NCI-H526 (cell line): ENCODE measurements around the gene APOC4.
A peak's percentile ranks its signal among the peaks of the same experiment; 100 is the strongest.
"Not testable (repeated sequence)": the region's sequence is repeated elsewhere in the genome, so short reads cannot be mapped to it uniquely, and the experiment has no call there.

Source experiments
- DNase-seq, 2 experiments: peaks; one replicate each; lab custom pipeline; 2025; lab: John Stamatoyannopoulos, UW

The APOC4 gene, protein sequence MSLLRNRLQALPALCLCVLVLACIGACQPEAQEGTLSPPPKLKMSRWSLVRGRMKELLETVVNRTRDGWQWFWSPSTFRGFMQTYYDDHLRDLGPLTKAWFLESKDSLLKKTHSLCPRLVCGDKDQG

DNA sequence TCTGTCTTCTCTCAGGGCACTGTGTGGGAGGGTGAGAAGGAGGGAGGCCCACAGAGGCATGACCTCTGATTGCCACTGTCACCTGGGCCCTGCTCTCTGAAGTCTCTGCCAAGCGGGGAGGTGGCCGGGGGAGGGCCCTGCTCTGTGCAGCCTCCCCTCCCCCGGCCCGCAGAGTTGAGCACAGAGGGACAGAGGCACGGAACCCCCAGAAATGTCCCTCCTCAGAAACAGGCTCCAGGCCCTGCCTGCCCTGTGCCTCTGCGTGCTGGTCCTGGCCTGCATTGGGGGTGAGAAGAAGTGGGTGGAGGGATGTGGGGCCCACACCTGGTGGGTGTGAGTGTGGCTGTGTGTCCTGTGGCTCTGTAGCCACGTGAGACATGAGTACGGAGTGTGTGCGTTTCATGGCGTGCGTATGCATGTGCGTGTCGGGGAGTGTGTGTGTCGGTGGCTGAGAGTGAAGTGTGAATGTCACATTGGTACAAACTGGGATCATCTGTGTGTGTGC, at the start of gene APOC4:
Gene APOC4, plus strand, starts transcription at position 171 of the 505 bp plus-strand sequence. Its CDS starts 41 bp downstream, at position 212.
- no peak for DNase-seq

DNA sequence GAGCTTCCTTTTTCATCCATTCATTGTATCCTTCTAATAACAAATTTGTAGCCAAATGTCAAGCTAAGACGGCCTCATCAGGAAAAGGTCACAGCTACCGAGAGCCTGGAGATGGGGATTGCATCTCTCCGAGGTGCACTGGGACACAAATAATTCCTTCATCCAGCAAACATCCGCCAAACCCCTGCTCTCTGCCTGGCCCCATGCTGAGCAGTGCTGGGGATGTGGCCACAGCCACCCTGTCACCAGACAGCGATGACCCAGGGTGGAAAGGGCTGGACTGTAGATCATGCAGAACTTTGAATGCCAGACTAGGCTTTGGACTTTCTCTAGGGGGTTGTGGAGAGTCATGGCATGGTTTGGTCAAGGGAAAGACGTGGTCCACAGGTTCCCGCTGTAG, 49.1 kb upstream of the APOC4 start:
- DNase-seq: no peak

DNA sequence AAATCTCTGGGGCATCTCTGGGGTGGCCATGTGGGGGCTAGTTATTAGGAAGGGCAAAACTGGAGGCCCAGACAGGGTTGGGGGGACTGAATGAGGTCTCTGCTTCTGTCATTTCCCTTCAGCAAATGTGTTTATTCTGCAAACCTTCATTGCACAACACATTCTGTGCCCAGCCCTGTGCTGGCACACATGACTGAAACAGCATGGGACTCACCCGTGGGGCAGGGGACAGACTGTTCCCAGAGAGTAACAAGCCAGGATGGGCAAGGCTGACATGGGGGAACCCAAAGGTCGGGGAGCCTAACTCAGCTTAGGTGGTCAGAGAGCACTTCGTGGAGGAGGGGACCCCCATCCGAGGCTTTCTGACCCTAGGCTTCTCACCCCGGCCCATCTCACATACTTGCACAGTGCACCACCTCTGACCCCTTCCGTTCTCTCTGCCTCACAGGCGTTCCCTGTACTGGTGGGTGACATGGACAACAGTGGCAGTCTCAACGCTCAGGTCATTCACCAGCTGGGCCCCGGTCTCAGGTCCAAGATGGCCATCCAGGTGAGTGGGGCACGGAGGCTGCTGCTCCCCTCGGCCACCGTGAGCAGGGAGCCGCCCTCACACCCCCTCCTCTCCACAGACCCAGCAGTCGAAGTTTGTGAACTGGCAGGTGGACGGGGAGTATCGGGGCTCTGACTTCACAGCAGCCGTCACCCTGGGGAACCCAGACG, 48.5 kb upstream of the APOC4 start:
- no peak for DNase-seq

DNA sequence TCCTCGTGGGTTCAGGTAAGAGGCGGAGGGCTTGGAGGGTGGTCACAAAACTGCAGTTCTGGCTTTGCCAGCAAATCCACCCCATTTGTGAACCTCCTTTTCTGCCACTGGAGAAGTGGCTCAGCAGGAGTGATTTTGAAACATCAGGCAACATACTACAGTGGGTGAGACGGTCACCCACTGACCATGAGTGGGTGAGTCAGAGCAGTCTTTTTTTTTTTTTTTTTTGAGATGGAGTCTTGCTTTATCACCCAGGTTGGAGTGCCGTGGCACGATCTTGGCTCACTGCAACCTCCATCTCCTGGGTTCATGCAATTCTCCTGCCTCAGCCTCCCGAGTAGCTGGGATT, 48.0 kb upstream of the APOC4 start:
- no peak for DNase-seq

DNA sequence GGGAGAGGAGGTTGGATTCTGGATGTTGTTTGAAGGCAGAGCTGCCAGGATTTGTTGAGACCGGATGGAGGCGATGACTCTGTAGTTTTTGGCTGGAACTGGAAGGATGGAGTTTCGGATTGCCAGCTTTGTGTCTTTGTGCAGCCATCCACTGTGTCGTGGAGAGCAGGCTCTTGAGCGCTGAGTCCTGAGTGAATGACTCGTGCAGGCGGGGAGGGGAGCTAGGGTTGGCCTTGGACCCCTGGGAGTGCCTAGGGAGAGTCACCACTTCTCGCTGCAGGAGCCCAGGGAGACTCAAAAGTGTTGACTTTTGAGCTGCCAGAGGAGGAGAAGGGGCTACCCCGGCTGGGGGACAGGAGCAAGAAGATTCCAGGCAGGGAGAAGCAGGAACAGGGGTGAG, 47.1 kb upstream of the APOC4 start:
- no peak for DNase-seq

DNA sequence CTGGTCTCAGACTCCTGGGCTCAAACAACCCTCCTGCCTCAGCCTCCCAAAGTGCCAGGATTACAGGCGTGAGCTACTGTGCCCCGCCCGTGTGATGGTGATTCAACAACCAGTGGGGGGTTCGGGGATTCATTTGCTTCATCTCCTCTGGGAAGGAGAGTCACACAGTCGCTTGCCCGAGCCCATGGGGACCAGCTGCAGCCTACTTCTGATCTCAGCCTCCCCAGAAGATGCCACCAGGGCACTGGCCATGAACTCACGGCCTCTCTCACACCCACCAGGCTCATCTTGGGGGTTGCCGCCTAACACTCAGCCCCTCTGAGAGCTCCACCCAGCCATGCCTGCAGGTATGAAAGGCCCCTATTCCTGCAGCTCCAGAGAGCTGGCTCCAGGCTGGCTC, 44.2 kb upstream of the APOC4 start:
- DNase-seq: no peak

DNA sequence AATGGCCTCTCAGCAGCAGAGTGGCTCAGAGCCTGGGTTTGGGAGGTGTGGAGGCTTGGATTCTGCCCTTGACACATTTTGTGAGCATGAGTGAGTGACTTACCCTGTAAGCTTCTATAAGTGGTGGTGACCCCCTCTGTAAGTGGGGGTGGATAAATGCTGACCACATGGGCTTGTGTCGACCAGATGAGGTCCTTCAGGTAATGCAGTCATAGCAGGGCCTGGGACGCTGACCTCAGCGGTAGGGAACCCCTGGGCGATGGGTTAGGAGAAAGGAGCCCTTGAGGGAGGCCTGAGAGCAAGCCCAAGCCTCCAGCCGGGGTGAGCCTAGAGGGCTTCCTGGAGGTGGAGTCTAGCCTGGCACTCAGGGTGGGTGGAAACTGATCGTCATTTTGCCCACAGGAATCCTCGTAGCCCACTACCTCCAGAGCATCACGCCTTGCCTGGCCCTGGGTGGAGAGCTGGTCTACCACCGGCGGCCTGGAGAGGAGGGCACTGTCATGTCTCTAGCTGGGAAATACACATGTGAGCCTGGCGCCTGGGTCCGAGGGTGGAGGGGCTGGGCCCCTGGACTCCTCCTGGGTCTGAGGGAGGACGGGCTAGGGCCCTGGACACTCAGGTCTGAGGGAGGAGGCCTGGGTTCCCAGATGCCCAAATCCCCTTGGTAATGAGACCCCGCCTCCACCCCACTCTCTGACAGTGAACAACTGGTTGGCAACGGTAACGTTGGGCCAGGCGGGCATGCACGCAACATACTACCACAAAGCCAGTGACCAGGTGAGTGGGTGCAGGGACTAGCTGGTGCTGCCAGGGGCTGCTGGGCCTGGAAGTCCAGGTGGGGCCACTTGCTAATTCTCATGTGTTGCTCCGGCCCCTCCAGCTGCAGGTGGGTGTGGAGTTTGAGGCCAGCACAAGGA, 41.5 kb upstream of the APOC4 start:
- DNase-seq: no peak

DNA sequence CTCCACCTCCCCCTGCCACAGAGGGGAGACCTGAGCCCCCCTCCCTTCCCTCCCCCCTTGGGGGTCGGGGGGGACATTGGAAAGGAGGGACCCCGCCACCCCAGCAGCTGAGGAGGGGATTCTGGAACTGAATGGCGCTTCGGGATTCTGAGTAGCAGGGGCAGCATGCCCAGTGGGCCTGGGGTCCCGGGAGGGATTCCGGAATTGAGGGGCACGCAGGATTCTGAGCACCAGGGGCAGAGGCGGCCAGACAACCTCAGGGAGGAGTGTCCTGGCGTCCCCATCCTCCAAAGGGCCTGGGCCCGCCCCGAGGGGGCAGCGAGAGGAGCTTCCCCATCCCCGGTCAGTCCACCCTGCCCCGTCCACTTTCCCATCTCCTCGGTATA, 38.8 kb upstream of the APOC4 start:
- no peak for DNase-seq

DNA sequence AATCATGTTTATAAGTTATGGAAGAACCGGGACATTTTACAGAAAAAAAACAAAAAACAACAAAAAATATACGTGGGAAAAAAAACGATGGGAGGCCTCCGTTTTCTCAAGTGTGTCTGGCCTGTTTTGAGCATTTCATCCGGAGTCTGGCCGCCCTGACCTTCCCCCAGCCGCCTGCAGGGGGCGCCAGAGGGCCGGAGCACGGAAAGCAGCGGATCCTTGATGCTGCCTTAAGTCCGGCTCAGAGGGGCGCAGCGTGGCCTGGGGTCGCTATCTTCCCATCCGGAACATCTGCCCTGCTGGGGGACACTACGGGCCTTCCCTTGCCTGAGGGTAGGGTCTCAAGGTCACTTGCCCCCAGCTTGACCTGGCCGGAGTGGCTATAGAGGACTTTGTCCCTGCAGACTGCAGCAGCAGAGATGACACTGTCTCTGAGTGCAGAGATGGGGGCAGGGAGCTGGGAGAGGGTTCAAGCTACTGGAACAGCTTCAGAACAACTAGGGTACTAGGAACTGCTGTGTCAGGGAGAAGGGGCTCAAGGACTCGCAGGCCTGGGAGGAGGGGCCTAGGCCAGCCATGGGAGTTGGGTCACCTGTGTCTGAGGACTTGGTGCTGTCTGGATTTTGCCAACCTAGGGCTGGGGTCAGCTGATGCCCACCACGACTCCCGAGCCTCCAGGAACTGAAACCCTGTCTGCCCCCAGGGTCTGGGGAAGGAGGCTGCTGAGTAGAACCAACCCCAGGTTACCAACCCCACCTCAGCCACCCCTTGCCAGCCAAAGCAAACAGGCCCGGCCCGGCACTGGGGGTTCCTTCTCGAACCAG, 38.2 kb upstream of the APOC4 start:
- peak in 1 of 2 experiments; percentile 57 for DNase-seq

DNA sequence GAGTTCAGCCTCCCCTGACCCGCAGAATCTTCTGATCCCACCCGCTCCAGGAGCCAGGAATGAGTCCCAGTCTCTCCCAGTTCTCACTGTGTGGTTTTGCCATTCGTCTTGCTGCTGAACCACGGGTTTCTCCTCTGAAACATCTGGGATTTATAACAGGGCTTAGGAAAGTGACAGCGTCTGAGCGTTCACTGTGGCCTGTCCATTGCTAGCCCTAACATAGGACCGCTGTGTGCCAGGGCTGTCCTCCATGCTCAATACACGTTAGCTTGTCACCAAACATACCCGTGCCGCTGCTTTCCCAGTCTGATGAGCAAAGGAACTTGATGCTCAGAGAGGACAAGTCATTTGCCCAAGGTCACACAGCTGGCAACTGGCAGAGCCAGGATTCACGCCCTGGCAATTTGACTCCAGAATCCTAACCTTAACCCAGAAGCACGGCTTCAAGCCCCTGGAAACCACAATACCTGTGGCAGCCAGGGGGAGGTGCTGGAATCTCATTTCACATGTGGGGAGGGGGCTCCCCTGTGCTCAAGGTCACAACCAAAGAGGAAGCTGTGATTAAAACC, 37.5 kb upstream of the APOC4 start:
- DNase-seq: peak in 1 of 2 experiments; percentile 34

DNA sequence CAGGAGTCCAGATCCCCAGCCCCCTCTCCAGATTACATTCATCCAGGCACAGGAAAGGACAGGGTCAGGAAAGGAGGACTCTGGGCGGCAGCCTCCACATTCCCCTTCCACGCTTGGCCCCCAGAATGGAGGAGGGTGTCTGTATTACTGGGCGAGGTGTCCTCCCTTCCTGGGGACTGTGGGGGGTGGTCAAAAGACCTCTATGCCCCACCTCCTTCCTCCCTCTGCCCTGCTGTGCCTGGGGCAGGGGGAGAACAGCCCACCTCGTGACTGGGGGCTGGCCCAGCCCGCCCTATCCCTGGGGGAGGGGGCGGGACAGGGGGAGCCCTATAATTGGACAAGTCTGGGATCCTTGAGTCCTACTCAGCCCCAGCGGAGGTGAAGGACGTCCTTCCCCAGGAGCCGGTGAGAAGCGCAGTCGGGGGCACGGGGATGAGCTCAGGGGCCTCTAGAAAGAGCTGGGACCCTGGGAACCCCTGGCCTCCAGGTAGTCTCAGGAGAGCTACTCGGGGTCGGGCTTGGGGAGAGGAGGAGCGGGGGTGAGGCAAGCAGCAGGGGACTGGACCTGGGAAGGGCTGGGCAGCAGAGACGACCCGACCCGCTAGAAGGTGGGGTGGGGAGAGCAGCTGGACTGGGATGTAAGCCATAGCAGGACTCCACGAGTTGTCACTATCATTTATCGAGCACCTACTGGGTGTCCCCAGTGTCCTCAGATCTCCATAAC, 36.4 kb upstream of the APOC4 start, which contains the start of gene APOE:
Gene APOE, plus strand, starts transcription at position 360 of the 724 bp plus-strand sequence. CDS start 829 bp downstream, outside the sequence.
- DNase-seq: peak in 1 of 2 experiments; percentile 37

DNA sequence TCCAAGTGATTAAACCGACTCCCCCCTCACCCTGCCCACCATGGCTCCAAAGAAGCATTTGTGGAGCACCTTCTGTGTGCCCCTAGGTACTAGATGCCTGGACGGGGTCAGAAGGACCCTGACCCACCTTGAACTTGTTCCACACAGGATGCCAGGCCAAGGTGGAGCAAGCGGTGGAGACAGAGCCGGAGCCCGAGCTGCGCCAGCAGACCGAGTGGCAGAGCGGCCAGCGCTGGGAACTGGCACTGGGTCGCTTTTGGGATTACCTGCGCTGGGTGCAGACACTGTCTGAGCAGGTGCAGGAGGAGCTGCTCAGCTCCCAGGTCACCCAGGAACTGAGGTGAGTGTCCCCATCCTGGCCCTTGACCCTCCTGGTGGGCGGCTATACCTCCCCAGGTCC, 34.4 kb upstream of the APOC4 start:
- DNase-seq: no peak

DNA sequence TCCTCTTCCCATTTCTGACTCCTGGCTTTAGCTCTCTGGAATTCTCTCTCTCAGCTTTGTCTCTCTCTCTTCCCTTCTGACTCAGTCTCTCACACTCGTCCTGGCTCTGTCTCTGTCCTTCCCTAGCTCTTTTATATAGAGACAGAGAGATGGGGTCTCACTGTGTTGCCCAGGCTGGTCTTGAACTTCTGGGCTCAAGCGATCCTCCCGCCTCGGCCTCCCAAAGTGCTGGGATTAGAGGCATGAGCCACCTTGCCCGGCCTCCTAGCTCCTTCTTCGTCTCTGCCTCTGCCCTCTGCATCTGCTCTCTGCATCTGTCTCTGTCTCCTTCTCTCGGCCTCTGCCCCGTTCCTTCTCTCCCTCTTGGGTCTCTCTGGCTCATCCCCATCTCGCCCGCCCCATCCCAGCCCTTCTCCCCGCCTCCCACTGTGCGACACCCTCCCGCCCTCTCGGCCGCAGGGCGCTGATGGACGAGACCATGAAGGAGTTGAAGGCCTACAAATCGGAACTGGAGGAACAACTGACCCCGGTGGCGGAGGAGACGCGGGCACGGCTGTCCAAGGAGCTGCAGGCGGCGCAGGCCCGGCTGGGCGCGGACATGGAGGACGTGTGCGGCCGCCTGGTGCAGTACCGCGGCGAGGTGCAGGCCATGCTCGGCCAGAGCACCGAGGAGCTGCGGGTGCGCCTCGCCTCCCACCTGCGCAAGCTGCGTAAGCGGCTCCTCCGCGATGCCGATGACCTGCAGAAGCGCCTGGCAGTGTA, 33.8 kb upstream of the APOC4 start:
- DNase-seq: no peak

DNA sequence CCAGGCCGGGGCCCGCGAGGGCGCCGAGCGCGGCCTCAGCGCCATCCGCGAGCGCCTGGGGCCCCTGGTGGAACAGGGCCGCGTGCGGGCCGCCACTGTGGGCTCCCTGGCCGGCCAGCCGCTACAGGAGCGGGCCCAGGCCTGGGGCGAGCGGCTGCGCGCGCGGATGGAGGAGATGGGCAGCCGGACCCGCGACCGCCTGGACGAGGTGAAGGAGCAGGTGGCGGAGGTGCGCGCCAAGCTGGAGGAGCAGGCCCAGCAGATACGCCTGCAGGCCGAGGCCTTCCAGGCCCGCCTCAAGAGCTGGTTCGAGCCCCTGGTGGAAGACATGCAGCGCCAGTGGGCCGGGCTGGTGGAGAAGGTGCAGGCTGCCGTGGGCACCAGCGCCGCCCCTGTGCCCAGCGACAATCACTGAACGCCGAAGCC, 33.2 kb upstream of the APOC4 start:
- DNase-seq: no peak

DNA sequence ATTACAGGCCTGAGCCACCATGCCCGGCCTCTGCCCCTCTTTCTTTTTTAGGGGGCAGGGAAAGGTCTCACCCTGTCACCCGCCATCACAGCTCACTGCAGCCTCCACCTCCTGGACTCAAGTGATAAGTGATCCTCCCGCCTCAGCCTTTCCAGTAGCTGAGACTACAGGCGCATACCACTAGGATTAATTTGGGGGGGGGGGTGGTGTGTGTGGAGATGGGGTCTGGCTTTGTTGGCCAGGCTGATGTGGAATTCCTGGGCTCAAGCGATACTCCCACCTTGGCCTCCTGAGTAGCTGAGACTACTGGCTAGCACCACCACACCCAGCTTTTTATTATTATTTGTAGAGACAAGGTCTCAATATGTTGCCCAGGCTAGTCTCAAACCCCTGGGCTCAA, 32.3 kb upstream of the APOC4 start:
- DNase-seq: no peak

DNA sequence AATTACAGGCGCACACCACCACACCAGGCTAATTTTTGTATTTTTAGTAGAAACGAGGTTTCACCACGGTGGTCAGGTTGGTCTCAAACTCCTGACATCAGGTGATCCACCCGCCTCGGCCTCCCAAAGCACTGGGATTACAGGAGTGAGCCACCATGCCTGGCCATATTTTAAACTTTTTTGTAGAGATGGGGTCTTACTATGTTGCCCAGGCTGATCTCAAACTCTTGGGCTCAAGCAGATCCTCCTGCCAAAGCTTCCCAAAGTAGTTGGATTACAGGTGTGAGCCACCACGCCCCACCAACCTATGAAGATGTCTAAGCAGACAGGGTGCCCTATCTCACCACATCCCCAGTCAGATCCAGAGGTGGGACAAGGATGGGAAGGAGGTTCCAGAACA, 30.1 kb upstream of the APOC4 start:
- DNase-seq: not testable (repeated sequence)

DNA sequence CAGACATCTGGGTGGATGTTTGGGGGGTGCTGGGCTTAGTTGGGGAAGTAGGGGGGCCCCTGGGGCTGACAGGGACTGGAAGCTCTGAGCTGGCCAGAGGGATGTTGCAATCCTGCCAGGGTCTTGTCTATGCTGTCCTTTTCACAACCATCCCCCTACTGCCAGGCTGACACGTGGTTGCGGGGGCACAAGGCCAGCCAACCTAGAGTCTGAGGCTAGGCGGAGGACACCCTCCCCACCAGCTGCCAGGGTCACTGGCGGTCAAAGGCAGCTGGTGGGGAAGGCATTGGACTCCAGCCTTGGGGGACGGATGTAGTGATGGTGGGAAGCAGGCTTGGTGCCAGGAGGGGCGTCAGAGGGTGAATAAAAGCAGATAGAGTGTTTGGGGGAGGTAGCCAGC, 29.2 kb upstream of the APOC4 start:
- DNase-seq: no peak

DNA sequence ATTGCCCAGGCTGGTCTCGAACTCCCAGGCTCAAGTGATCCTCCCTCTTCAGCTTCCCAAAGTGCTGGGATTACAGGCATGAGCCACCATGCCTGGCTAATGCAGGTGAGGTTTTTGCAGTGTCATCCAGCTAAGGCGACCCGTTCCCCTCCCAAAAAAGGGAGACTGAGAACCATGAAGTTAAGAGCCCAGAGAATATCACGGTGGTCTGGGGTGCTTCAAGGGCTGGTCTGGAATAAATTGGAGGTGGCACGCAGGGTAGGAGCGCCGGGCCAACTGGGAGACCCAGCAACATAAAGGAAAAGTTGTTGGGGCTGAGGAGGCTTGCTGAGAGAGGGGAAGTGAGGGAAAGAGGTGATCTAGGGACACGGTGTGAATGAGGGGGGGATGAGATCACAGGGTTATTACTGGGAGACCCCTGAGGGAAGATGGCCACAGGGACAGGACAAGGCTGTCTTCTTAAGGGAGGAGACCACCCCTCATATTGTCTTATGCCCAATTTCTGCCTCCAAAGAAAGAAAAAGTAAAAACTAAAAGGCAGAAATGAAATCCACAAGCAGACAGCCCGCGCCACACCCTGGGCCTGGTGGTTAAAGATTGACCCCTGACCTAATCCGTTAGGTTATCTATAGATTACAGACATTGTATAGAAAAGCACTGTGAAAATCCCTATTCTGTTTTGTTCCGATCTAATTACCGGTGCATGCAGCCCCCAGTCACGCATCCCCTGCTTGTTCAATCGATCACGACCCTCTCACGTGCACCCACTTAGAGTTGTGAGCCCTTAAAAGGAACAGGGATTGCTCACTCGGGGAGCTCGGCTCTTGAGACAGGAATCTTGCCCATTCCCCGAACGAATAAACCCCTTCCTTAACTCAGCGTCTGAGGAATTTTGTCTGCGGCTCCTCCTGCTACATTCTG, 28.3 kb upstream of the APOC4 start:
- DNase-seq: not testable (repeated sequence)
